Ovary (tissue), 9 donors: Measurements from ENCODE around the gene ARHGEF6. TPM values are rescaled to one million over a fixed set of nuclear protein-coding genes. Genes with fewer than 3 reads are reported as not detected.

Experiments used
- DNase-seq, 5 donors: peaks; one replicate each; pipeline ENCODE4 v3.0.0-alpha.2; 2019 to 2020
- H3K27ac ChIP-seq, 2 donors: fragments of 200-600 bp; one replicate each; pipeline versions ENCODE4 v1.5.1 to v1.8.0; 2019 to 2022
- H3K27me3 ChIP-seq: fragments of 200-600 bp; one replicate; pipeline ENCODE4 v1.8.0; 2022
- H3K36me3 ChIP-seq: fragments of 200-600 bp; sonication (generic); one replicate; pipeline ENCODE4 v1.5.1; 2019
- H3K4me1 ChIP-seq: one replicate; pipeline ENCODE4 v1.8.1; 2013; ENCODE audit warnings: mild to moderate bottlenecking, moderate library complexity; ENCODE audit not compliant: insufficient read depth
- H3K4me3 ChIP-seq: fragments of 200-600 bp; sonication (generic); one replicate; pipeline ENCODE4 v1.5.1; 2017
- H3K9me3 ChIP-seq, 2 donors: fragments of 200-600 bp in 1 of 2; sonication (generic) in 1 of 2; one replicate each; pipeline versions ENCODE4 v1.5.1 to v1.8.1; 2013 to 2019; ENCODE audit warnings: mild to moderate bottlenecking in 1 of 2, moderate library complexity in 1 of 2
- EP300 ChIP-seq: sonication (generic); formaldehyde crosslinking; IDR thresholded peaks from one replicate; pipeline ENCODE4 v1.6.1; 2017; ENCODE audit warnings: antibody characterized with exemption
- POLR2A ChIP-seq: fragments of 450-650 bp; IDR thresholded peaks from one replicate; pipeline ENCODE4 v1.6.1; 2017; ENCODE audit warnings: antibody characterized with exemption, mild to moderate bottlenecking, moderate library complexity
- WGBS, 3 donors: extraction: QIAGEN DNeasy Blood & Tissue Kit in 1 of 3; methylation state at CpG; one replicate each; pipeline versions ENCODE4 v1.1.5 to v1.1.7; 2013 to 2017; 5-methylcytosine and 5-hydroxymethylcytosine counted together
- intact Hi-C, 4 donors: fragments of 100-400 bp; cut with DNase I; formaldehyde crosslinking; loops; one replicate each; pipeline versions ENCODE4 v1.11.0 to v1.15.1; 2022 to 2023
- polyA plus RNA-seq, 2 donors: library from polyadenylated mRNA; stranded (reverse); fragments of 200-250 nt in 1 of 2; fragments of 350-450 nt in 1 of 2; fragmentation: Illumina TruSeq in 1 of 2; extraction: RNeasy Lipid Tissue Mini Kit (QIAGEN cat#74804) in 1 of 2; gene quantifications; one replicate each; pipeline ENCODE4 v1.2.3, GENCODE V29; 2013 to 2014
- small RNA-seq: library from RNA; depleted of rRNA; stranded (forward); fragments of <200 nt; gene quantifications from one replicate; pipeline ENCODE3, GENCODE V24; 2016
- total RNA-seq, 7 donors: library from RNA; depleted of rRNA in 2 of 7; stranded (reverse); fragments of >200 nt in 2 of 7; fragmentation: NEBNext Ultra II Directional in 3 of 7; extraction: Animal tissue kit (Norgen Biotek cat#: 25700) in 3 of 7; gene quantifications; one replicate each; pipeline versions ENCODE4 v1.1.0 to v1.2.4, GENCODE V29; 2016 to 2023
- TF ChIP-seq, protein P1 (sequence below), 3 donors: fragments of 450-650 bp in 2 of 3; fragments of 200-600 bp in 1 of 3; IDR thresholded peaks; one replicate each; pipeline versions ENCODE4 v1.5.1 to v1.8.0; 2016 to 2022; ENCODE audit warnings: antibody characterized with exemption in 3 of 3, mild to moderate bottlenecking in 1 of 3
- donor health status: DM: no; HTN: no; CAD: no; lungs with moderate emphysema.
- donor health status: DM: no; HTN: no; CAD: no.
- donor health status: Bipolar disorder and iron deficiency.
- donor health status: DM: yes; HTN: yes; CAD: no.
- donor health status: DM: no; HTN: no; CAD: no.
- donor health status: DM: yes; HTN: yes; CAD: no.

Gene ARHGEF6
- total and polyA plus RNA-seq, 9 donors: 9.5 to 37.9 (median 20.8) TPM

DNA sequence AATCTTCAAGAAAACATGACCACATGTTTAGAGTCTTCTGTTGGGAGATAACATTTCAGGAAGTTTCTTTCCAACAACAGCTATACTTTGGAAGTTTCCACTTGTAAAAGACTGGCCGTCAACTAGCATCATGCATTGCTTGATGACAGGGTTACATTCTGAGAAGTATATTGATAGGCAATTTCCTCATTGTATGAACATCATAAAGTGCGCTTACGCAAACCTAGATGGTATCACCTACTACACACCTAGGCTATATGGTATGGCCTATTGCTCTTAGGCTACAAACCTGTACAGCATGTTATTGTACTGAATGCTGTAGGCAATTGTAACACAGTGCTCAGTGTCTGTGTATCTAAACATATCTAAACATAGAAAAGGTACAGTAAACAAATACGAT is 158.2 kb downstream of the ARHGEF6 start:
- Histone ChIP-seq H3K36me3 (no peaks in the 10 kb centered on the region), H3K4me3 (no peak overlapping the region), H3K27me3 (no peaks in the 10 kb centered on the region), H3K4me1 (no peaks in the 10 kb centered on the region), H3K27ac (no peak overlapping the region), H3K9me3 (no peaks in the 10 kb centered on the region)
- 86 to 91% (median 89%) methylated on average over 4 of the region's 4 CpGs for WGBS, 3 donors
- intact Hi-C loops: no loop called here
- TF ChIP-seq, protein P1, sequence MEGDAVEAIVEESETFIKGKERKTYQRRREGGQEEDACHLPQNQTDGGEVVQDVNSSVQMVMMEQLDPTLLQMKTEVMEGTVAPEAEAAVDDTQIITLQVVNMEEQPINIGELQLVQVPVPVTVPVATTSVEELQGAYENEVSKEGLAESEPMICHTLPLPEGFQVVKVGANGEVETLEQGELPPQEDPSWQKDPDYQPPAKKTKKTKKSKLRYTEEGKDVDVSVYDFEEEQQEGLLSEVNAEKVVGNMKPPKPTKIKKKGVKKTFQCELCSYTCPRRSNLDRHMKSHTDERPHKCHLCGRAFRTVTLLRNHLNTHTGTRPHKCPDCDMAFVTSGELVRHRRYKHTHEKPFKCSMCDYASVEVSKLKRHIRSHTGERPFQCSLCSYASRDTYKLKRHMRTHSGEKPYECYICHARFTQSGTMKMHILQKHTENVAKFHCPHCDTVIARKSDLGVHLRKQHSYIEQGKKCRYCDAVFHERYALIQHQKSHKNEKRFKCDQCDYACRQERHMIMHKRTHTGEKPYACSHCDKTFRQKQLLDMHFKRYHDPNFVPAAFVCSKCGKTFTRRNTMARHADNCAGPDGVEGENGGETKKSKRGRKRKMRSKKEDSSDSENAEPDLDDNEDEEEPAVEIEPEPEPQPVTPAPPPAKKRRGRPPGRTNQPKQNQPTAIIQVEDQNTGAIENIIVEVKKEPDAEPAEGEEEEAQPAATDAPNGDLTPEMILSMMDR (IDR thresholded peaks at IDR 0.05): no peak
- TF ChIP-seq EP300 (no peak), POLR2A (no peak)
- no peak for DNase-seq

DNA sequence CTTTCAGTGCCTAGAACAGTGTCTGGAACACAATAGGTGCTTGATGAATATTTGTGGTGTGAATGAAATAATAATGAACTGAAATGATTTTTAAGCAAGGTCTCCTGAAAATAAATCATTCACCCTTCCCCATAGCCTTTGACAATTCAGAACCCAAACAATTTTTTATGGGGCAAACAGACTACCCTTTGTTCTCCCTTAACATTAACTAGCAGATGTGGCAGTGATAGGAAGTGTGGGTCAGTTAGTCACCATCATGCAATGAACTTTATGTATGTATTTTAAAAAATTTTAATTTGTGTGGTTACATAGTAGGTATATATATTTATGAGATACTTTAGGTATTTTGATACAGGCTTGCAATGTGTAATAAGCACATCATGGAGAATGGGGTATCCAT is 160.0 kb downstream of the ARHGEF6 start:
- Histone ChIP-seq H3K9me3 (no peaks in the 10 kb centered on the region), H3K36me3 (no peaks in the 10 kb centered on the region), H3K4me3 (no peak overlapping the region), H3K27ac (no peak overlapping the region), H3K27me3 (no peaks in the 10 kb centered on the region), H3K4me1 (no peaks in the 10 kb centered on the region)
- TF ChIP-seq EP300 (no peak), POLR2A (no peak)
- TF ChIP-seq, protein P1 (IDR thresholded peaks at IDR 0.05): no peak
- no peak for DNase-seq
- intact Hi-C loops: no loop called here

DNA sequence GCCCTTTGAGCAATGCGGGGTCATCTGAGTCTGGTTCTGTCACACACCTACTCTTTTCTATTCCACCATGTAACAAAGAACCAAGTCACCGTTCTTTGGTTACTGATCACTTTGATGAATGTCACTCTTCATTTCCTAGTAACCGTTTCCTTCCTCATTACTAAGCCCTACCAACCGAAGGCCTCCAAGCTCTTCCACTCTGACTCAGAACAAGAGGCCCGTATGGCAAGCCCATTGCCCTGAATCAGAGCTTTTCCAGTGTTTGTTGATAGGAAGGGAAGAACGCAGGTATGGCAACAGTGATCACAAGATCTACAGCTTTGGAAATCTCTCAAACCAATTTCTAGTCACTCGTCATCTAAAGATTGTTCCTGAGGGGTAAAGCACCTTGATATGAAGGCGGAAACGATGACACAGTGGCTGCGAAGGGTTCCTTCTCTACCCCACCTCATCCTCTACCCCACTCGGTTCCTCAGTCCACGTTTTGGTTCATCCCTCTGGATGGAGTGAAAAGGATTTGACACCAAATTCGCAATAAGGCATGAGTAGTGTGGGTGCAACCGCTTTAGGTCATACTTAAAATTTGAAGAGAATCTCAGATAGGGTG is 160.7 kb downstream of the ARHGEF6 start:
- Histone ChIP-seq H3K4me1 (no peaks in the 10 kb centered on the region), H3K27me3 (no peaks in the 10 kb centered on the region), H3K9me3 (no peaks in the 10 kb centered on the region), H3K4me3 (no peak overlapping the region), H3K36me3 (no peaks in the 10 kb centered on the region), H3K27ac (no peak overlapping the region)
- intact Hi-C loops: no loop called here
- 71 to 81% (median 81%) methylated on average over 14 of the region's 14 CpGs for WGBS, 3 donors
- TF ChIP-seq EP300: no peak
- no peak for TF ChIP-seq POLR2A
- TF ChIP-seq, protein P1 (IDR thresholded peaks at IDR 0.05): no peak
- DNase-seq: no peak

DNA sequence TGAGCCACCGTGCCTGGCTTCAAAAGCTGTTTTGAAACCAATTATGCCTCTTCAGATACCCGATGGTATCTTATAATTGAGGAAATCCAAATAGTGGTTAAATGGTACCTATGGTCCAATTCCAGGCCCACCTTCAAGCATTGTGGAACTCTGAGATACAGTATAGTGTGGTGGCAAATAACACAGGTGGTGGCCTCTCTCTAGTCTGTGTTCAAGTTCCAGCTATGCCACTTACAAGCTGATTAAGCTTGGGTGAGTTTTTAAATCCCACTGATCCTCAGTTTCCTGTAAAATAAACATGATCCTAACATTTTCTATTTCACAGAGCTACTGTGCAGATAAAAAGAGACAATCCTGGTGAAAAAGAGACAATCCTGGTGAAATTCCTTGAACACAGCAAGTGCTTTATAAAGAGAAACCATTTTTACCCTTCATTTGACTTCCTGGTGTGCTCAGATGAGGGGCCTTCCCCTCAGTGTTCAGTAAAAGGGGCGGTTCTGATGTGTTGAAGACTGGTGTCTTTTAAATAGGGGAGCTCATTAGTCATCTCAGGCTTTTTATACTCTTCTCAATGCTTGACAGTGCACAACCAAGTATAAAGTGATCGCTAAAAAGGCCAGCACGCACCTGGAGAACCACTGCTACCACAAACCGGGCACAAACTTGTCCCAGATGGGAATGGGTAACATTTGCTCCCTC is 163.6 kb downstream of the ARHGEF6 start:
- Histone ChIP-seq H3K9me3 (no peaks in the 10 kb centered on the region), H3K4me1 (no peaks in the 10 kb centered on the region), H3K4me3 (no peak overlapping the region), H3K27me3 (no peaks in the 10 kb centered on the region), H3K36me3 (no peaks in the 10 kb centered on the region), H3K27ac (no peak overlapping the region)
- intact Hi-C loops: no loop called here
- no peak for DNase-seq
- TF ChIP-seq POLR2A (no peak), EP300 (no peak)
- TF ChIP-seq, protein P1 (IDR thresholded peaks at IDR 0.05): no peak
- WGBS, 3 donors: 68 to 73% (median 72%) methylated on average over 6 of the region's 6 CpGs

Small RNA genes lying within 50 kb of the gene (small RNA-seq; reads per million reads assigned to genes)
- gene RF00019: not detected
- gene RNU6-972P: not detected

Other genes starting within 250 kb of the ARHGEF6 start
- 1 to 10 TPM in 1 of 7 donors, under 1 TPM in 2, not detected in 4; 0.36 to 1.6 (median 0.92) TPM for gene VGLL1, start 248.7 kb downstream of the ARHGEF6 start, total RNA-seq
- not detected for gene VGLL1, start 248.7 kb downstream of the ARHGEF6 start, polyA plus RNA-seq
- gene CD40LG, start 132.8 kb downstream of the ARHGEF6 start, total RNA-seq: under 1 TPM in 2 of 7 donors, not detected in 5; 0.10 to 0.23 TPM
- gene CD40LG, start 132.8 kb downstream of the ARHGEF6 start, polyA plus RNA-seq: 1 to 10 TPM in 1 of 2 donors, under 1 TPM in 1; 0.08 to 1.3 TPM
- 100 to 1,000 TPM; 192 to 400 (median 305) TPM for gene RBMX, start 99.8 kb upstream of the ARHGEF6 start, total RNA-seq
- gene RBMX, start 99.8 kb upstream of the ARHGEF6 start, polyA plus RNA-seq: 100 to 1,000 TPM; 318 to 444 TPM